K562 (cell line): ENCODE results near the gene ANKRD1. TPM values are rescaled to one million over a fixed set of nuclear protein-coding genes. Genes with fewer than 3 reads are reported as not detected.
"Not testable (repeated sequence)": the region's sequence is repeated elsewhere in the genome, so short reads cannot be mapped to it uniquely, and the experiment has no call there.

ENCODE experiments used
- ATAC-seq: fragments of 200-7000 bp; cut with Tn5 transposase; 3 replicates; pipeline ENCODE4 v1.9.1; 2020; ENCODE audit warnings: moderate library complexity
- BruUV-seq: library from RNA; stranded (reverse); fragments of 400-500 nt; replicated peaks from 2 replicates; lab custom pipeline; 2021; lab: Mats Ljungman, UMichigan
- CTCF ChIA-PET: fragments of 300-600 bp; formaldehyde crosslinking; extraction: SDS; loops from one replicate; lab custom pipeline; 2021; ENCODE audit warnings: low intra/inter-chr PET ratio; lab: Yijun Ruan, JAX
- POLR2A ChIA-PET: fragments of 300-600, 350-650 bp; sonication (Branson Sonifier 250); formaldehyde crosslinking; extraction: SDS; loops from one replicate; lab custom pipeline; 2021; ENCODE audit warnings: antibody characterized with exemption, inconsistent platforms; lab: Yijun Ruan, JAX
- DNase-seq, 4 experiments: peaks; one replicate each; pipeline versions ENCODE4 v3.0.0 to v3.0.0-alpha.2; 2011 to 2018; ENCODE audit warnings: low spot score in 3 of 4, mixed read lengths in 3 of 4; ENCODE audit errors: extremely low read depth in 1 of 4
- FAIRE-seq: peaks from 2 replicates; lab custom pipeline; 2011; peaks lifted over from hg19 to GRCh38; lab: Jason Lieb, UNC
- H2AFZ ChIP-seq: 2 replicates; pipeline ENCODE4 v1.6.0; 2011; ENCODE audit warnings: low read depth, low read length, control low read depth, inconsistent platforms
- H3K27ac ChIP-seq: fragments of 200-600 bp; 3 replicates; pipeline ENCODE4 v1.8.0; 2011; ENCODE audit warnings: low read depth, mild to moderate bottlenecking, control low read depth, inconsistent platforms, low read length, moderate library complexity, mixed read lengths; ENCODE audit errors: extremely low read depth
- H3K27me3 ChIP-seq, 2 experiments: fragments of 300-600 bp in 1 of 2; 2 replicates in 1 of 2; 3 replicates in 1 of 2; pipeline versions ENCODE4 v1.6.0 to v1.8.0; 2011; ENCODE audit warnings: inconsistent platforms in 2 of 2, low read length in 2 of 2, mild to moderate bottlenecking in 1 of 2, mixed read lengths in 1 of 2, moderate library complexity in 1 of 2; ENCODE audit not compliant: control insufficient read depth in 2 of 2, insufficient read depth in 2 of 2
- H3K36me3 ChIP-seq: fragments of 300-600 bp; 3 replicates; pipeline ENCODE4 v1.8.0; 2011; ENCODE audit warnings: mild to moderate bottlenecking, low read length, inconsistent platforms; ENCODE audit not compliant: control insufficient read depth, insufficient read depth
- H3K4me1 ChIP-seq, 2 experiments: fragments of 200-600 bp in 1 of 2; replicated peaks in 1 of 2; 2 replicates in 1 of 2; 3 replicates in 1 of 2; pipeline versions ENCODE4 v1.5.1 to v1.8.0; 2011; ENCODE audit warnings: inconsistent platforms in 2 of 2, low read length in 2 of 2, mild to moderate bottlenecking in 1 of 2, mixed read lengths in 1 of 2, moderate library complexity in 1 of 2; ENCODE audit not compliant: control insufficient read depth in 2 of 2, insufficient read depth in 2 of 2
- H3K4me2 ChIP-seq: 2 replicates; pipeline ENCODE4 v1.6.1; 2011; ENCODE audit warnings: low read length, control low read depth, inconsistent platforms, mixed read lengths; ENCODE audit not compliant: insufficient read depth
- H3K4me3 ChIP-seq: fragments of 200-600 bp; sonication (generic), shearing (Covaris generic); 2 replicates; pipeline ENCODE4 v1.5.1; 2016; ENCODE audit warnings: control low read depth, inconsistent platforms
- H3K79me2 ChIP-seq: fragments of 200-600 bp; 3 replicates; pipeline ENCODE4 v1.8.0; 2011; ENCODE audit warnings: low read length, inconsistent platforms; ENCODE audit not compliant: control insufficient read depth, insufficient read depth
- H3K9ac ChIP-seq, 2 experiments: 2 replicates each; pipeline versions ENCODE4 v1.6.0 to v1.6.1; 2011; ENCODE audit warnings: low read depth in 2 of 2, low read length in 2 of 2, control low read depth in 1 of 2, inconsistent platforms in 1 of 2, mild to moderate bottlenecking in 1 of 2, mixed read lengths in 1 of 2; ENCODE audit not compliant: insufficient read depth in 1 of 2
- H3K9me1 ChIP-seq: one replicate; pipeline ENCODE4 v1.6.0; 2011; ENCODE audit warnings: inconsistent platforms, mild to moderate bottlenecking, low read length, moderate library complexity; ENCODE audit not compliant: control insufficient read depth, insufficient read depth
- H3K9me3 ChIP-seq: replicated peaks from 2 replicates; pipeline ENCODE4 v1.5.1; 2011; ENCODE audit warnings: low read depth, low read length, inconsistent platforms; ENCODE audit not compliant: control insufficient read depth, insufficient read depth
- H4K20me1 ChIP-seq: replicated peaks from 2 replicates; pipeline ENCODE4 v1.6.1; 2011; ENCODE audit warnings: low read length, inconsistent platforms, mixed read lengths; ENCODE audit not compliant: control insufficient read depth, insufficient read depth
- BACH1 ChIP-seq: fragments of 200-800 bp; sonication (Bioruptor generic); IDR thresholded peaks from 2 replicates; pipeline ENCODE4 v1.6.1; 2016; ENCODE audit warnings: missing genetic modification characterization, missing compliant biosample characterization
- NR4A1 ChIP-seq, 2 experiments: fragments of 250-450 bp in 1 of 2; fragments of 450-650 bp in 1 of 2; sonication (Bioruptor Pico) in 1 of 2; IDR thresholded peaks; 2 replicates each; pipeline versions ENCODE4 v1.4.0 to v1.6.1; 2016 to 2020; ENCODE audit warnings: mild to moderate bottlenecking in 2 of 2, missing compliant biosample characterization in 1 of 2, missing genetic modification characterization in 1 of 2, moderate library complexity in 1 of 2
- RAD21 ChIP-seq, 2 experiments: fragments of 250-450 bp in 1 of 2; fragments of 450-650 bp in 1 of 2; sonication (Bioruptor Pico) in 1 of 2; formaldehyde crosslinking in 1 of 2; IDR thresholded peaks in 1 of 2; conservative IDR thresholded peaks in 1 of 2; 2 replicates each; pipeline versions ENCODE4 v1.4.0 to v1.8.0; 2020 to 2022; ENCODE audit warnings: mild to moderate bottlenecking in 2 of 2, moderate library complexity in 1 of 2
- TFAM ChIP-seq: fragments of 250-450 bp; sonication (Bioruptor Pico); conservative IDR thresholded peaks from 2 replicates; pipeline ENCODE4 v1.5.0; 2021; ENCODE audit warnings: mild to moderate bottlenecking, moderate library complexity
- ZNF384 ChIP-seq: IDR thresholded peaks from 2 replicates; pipeline ENCODE4 v1.6.1; 2012; ENCODE audit warnings: low read depth, low read length, improper control_type of control experiment
- WGBS: fragments of 100-300 bp; shearing (Covaris generic); methylation state at CpG from one replicate; pipeline ENCODE4 v1.1.6; 2016; ENCODE audit warnings: low coverage, mixed read lengths; ENCODE audit not compliant: insufficient coverage; ENCODE audit errors: missing lambda C conversion rate; 5-methylcytosine and 5-hydroxymethylcytosine counted together
- in situ Hi-C: fragments of 300-500 bp; cut with MboI; formaldehyde crosslinking; loops from 4 replicates; pipeline ENCODE4 v1.15.0; 2018; ENCODE audit warnings: inconsistent platforms, mixed read lengths
- intact Hi-C: fragments of 100-400 bp; cut with micrococcal nuclease; formaldehyde crosslinking; loops from 2 replicates; pipeline ENCODE4 v1.14.2; 2022
- polyA plus RNA-seq, 8 experiments: library from polyadenylated mRNA; depleted of rRNA in 4 of 8; stranded (reverse) in 5 of 8; unstranded in 3 of 8; fragments of >200 nt; fragmentation: Nextera tagmentation in 2 of 8; fragmentation: Illumina TruSeq in 1 of 8; extraction: Ambion mirVana in 2 of 8; extraction: Trizol in 1 of 8; gene quantifications; 2 replicates each; pipeline versions ENCODE4 v1.2.1 to v1.2.3, GENCODE V29; 2011 to 2014; ENCODE audit warnings: inconsistent platforms in 1 of 8, missing spikeins in 1 of 8
- total RNA-seq, 7 experiments: library from RNA; depleted of rRNA in 6 of 7; stranded (reverse); fragments of >200 nt in 6 of 7; fragmentation: Illumina TruSeq in 2 of 7; extraction: Trizol in 2 of 7; gene quantifications; 2 replicates each; pipeline versions ENCODE4 v1.2.1 to v1.2.3, GENCODE V29; 2011 to 2021; ENCODE audit warnings: low replicate concordance in 1 of 7
- TF ChIP-seq, protein P1 (sequence below): fragments of 250-450 bp; sonication (Bioruptor Pico); IDR thresholded peaks from 2 replicates; pipeline ENCODE4 v1.5.0; 2020; ENCODE audit warnings: mild to moderate bottlenecking, borderline replicate concordance
- TF ChIP-seq, protein P2 (sequence below), 3 experiments: IDR thresholded peaks in 2 of 3; conservative IDR thresholded peaks in 1 of 3; 2 replicates each; pipeline ENCODE4 v1.5.1; 2011 to 2012; ENCODE audit warnings: low read length in 3 of 3, mild to moderate bottlenecking in 3 of 3, control low read depth in 2 of 3, improper control_type of control experiment in 1 of 3, inconsistent platforms in 1 of 3, low read depth in 1 of 3, mixed read lengths in 1 of 3, moderate library complexity in 1 of 3; ENCODE audit not compliant: insufficient read depth in 2 of 3

Gene ANKRD1
- total and polyA plus RNA-seq, 9 of the 15 experiments (the other 6 are each of a cell fraction or from before 2014, with no cell fraction given): not detected

DNA sequence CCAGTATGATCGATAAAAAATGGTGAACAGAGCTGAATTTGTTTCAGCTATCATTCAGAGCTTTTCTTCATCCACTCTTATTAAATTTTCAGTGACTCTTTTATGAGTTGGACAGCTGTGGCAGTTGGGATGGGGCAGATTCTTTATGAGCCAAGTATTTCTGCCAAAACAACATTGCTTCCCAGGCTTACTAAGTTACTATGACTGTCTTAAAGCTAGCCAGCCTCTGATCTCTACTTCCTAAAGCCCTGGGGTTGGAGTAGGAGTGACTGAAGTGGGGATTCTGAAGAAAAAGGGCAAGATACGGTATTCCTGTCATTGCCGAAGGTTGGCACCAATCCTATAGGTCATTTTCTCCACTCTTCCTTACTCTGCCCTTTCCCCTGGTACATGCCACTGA, 36.5 kb downstream of the ANKRD1 start (continued):
- TF ChIP-seq, protein P1, sequence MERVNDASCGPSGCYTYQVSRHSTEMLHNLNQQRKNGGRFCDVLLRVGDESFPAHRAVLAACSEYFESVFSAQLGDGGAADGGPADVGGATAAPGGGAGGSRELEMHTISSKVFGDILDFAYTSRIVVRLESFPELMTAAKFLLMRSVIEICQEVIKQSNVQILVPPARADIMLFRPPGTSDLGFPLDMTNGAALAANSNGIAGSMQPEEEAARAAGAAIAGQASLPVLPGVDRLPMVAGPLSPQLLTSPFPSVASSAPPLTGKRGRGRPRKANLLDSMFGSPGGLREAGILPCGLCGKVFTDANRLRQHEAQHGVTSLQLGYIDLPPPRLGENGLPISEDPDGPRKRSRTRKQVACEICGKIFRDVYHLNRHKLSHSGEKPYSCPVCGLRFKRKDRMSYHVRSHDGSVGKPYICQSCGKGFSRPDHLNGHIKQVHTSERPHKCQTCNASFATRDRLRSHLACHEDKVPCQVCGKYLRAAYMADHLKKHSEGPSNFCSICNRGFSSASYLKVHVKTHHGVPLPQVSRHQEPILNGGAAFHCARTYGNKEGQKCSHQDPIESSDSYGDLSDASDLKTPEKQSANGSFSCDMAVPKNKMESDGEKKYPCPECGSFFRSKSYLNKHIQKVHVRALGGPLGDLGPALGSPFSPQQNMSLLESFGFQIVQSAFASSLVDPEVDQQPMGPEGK: no peak
- TF ChIP-seq TFAM (CRISPR knock-in tag) (no peak), NR4A1 (CRISPR knock-in tag; IDR thresholded peaks at IDR 0.05) (no peak), NR4A1 (tag; IDR thresholded peaks at IDR 0.05) (no peak), BACH1 (tag) (no peak)
- TF ChIP-seq, all 486 proteins: peak for 0

DNA sequence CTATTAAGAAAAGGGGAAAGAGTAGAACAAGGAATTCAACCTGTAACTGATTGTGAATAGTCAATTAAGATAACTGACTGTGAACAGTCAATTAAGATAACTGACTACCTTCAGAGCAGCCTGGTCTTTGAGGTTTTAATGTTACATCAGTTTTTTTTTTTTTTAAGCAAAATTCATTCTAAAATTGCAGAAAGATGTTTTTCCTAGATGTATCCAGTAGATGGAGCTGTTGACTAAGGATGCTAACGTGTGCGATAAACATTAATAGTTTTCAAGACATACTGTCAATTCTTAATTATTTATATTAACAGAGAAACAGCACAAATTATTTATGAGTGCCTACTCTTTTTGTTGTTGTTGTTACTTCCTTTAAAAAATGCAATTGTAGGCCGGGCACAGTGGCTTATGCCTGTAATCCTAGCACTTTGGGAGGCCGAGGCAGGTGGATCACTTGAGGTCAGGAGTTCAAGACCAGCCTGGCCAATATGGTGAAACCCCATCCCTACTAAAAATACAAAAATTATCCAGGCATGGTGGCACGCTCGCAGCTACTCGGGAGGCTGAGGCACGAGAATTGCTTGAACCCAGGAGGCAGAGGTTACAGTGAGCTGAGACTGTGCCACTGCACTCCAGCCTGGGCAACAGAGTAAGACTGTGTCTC, 40.7 kb downstream of the ANKRD1 start:
- peak; percentile 52 for FAIRE-seq
- H3K9me1 ChIP-seq, intact Hi-C loops, H3K27me3 ChIP-seq, H4K20me1 ChIP-seq: not testable (repeated sequence)
- peaks cover 83% of the 10 kb centered on the region for H3K36me3 ChIP-seq
- TF ChIP-seq ZNF384 (peak; percentile 76), RAD21 (CRISPR knock-in tag; conservative IDR thresholded peaks at IDR 0.05 in 1 of 2, IDR thresholded peaks at IDR 0.05 in 1 of 2) (peak; percentile 9 to 26; a peak in 2 of 4 replicates)
- TF ChIP-seq, protein P2, sequence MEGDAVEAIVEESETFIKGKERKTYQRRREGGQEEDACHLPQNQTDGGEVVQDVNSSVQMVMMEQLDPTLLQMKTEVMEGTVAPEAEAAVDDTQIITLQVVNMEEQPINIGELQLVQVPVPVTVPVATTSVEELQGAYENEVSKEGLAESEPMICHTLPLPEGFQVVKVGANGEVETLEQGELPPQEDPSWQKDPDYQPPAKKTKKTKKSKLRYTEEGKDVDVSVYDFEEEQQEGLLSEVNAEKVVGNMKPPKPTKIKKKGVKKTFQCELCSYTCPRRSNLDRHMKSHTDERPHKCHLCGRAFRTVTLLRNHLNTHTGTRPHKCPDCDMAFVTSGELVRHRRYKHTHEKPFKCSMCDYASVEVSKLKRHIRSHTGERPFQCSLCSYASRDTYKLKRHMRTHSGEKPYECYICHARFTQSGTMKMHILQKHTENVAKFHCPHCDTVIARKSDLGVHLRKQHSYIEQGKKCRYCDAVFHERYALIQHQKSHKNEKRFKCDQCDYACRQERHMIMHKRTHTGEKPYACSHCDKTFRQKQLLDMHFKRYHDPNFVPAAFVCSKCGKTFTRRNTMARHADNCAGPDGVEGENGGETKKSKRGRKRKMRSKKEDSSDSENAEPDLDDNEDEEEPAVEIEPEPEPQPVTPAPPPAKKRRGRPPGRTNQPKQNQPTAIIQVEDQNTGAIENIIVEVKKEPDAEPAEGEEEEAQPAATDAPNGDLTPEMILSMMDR (IDR thresholded peaks at IDR 0.05 in 2 of 3, conservative IDR thresholded peaks at IDR 0.05 in 1 of 3; ENCODE audit: insufficient read depth in 2 of 3, low read depth in 1 of 3, low read length in 3 of 3): peak in 1 of 3 experiments; percentile 54; a peak in 3 of 6 replicates
- TF ChIP-seq, all 486 proteins: peak for 3; not testable (repeated sequence) for 483
- 70% methylated on average over 7 of the region's 8 CpGs for WGBS
- ATAC-seq, H3K4me1 ChIP-seq, H3K27ac ChIP-seq, H3K4me3 ChIP-seq, in situ Hi-C loops, BruUV-seq, H3K4me2 ChIP-seq, H3K79me2 ChIP-seq, H3K9me3 ChIP-seq, H3K9ac ChIP-seq, H2AFZ ChIP-seq: not testable (repeated sequence)
- ChIA-PET POLR2A (interaction anchor here (1.2 kb wide), 1 partner anchor 370 kb away, joined by 3 read pairs; no protein-coding TSS in a partner anchor), CTCF (interaction anchor here (0.7 to 1.1 kb wide), 3 partner anchors 31 to 418 kb away, joined by 3 to 8 read pairs (median 3); no protein-coding TSS in a partner anchor)
- DNase-seq: peak in 3 of 4 experiments; percentile 12 to 29 (median 13)
